Trophoblast cell (in vitro differentiated cells and primary cell): ENCODE measurements around the gene BTG3.

Experiments
- DNase-seq, 2 donors: peaks; one replicate each; pipeline ENCODE4 v3.0.0-alpha.2; 2016
- H2AFZ ChIP-seq: 2 replicates; pipeline ENCODE4 v1.6.1; 2013; ENCODE audit warnings: low read length, moderate library complexity, mild to moderate bottlenecking; ENCODE audit not compliant: insufficient read depth, poor library complexity
- H2AK5ac ChIP-seq: 2 replicates; pipeline ENCODE4 v1.6.1; 2013; ENCODE audit warnings: mild to moderate bottlenecking, low read length
- H2BK120ac ChIP-seq: 2 replicates; pipeline ENCODE4 v1.6.1; 2013; ENCODE audit warnings: low read length, mild to moderate bottlenecking, moderate library complexity; ENCODE audit not compliant: insufficient read depth, poor library complexity
- H2BK12ac ChIP-seq: 2 replicates; pipeline ENCODE4 v1.6.1; 2013; ENCODE audit warnings: mild to moderate bottlenecking, low read length, moderate library complexity
- H2BK5ac ChIP-seq: 2 replicates; pipeline ENCODE4 v1.6.1; 2013; ENCODE audit warnings: low read length, low read depth, moderate library complexity, mild to moderate bottlenecking; ENCODE audit not compliant: poor library complexity
- H3K14ac ChIP-seq: 2 replicates; pipeline ENCODE4 v1.6.1; 2013; ENCODE audit warnings: mild to moderate bottlenecking, low read length
- H3K18ac ChIP-seq: 2 replicates; pipeline ENCODE4 v1.6.1; 2013; ENCODE audit warnings: mild to moderate bottlenecking, low read length
- H3K23ac ChIP-seq: 2 replicates; pipeline ENCODE4 v1.6.1; 2013; ENCODE audit warnings: low read length
- H3K27ac ChIP-seq: 2 replicates; pipeline ENCODE4 v1.5.1; 2013; ENCODE audit warnings: low read depth, mild to moderate bottlenecking, inconsistent platforms, low read length, moderate library complexity
- H3K27me3 ChIP-seq: 2 replicates; pipeline ENCODE4 v1.6.1; 2013; ENCODE audit warnings: inconsistent platforms, mild to moderate bottlenecking, low read length, moderate library complexity; ENCODE audit not compliant: insufficient read depth
- H3K36me3 ChIP-seq, 2 experiments: 1 replicate in 1 of 2; 2 replicates in 1 of 2; pipeline ENCODE4 v1.6.1; 2013; ENCODE audit warnings: low read length in 2 of 2, mild to moderate bottlenecking in 2 of 2, moderate library complexity in 1 of 2; ENCODE audit not compliant: insufficient read depth in 2 of 2, control insufficient read depth in 1 of 2
- H3K4ac ChIP-seq: 2 replicates; pipeline ENCODE4 v1.6.1; 2013; ENCODE audit warnings: low read depth, mild to moderate bottlenecking, low read length, moderate library complexity
- H3K4me1 ChIP-seq, 2 experiments: 1 replicate in 1 of 2; 2 replicates in 1 of 2; pipeline ENCODE4 v1.6.1; 2013; ENCODE audit warnings: low read length in 2 of 2, mild to moderate bottlenecking in 2 of 2, moderate library complexity in 1 of 2; ENCODE audit not compliant: insufficient read depth in 2 of 2, control insufficient read depth in 1 of 2
- H3K4me2 ChIP-seq: 2 replicates; pipeline ENCODE4 v1.6.1; 2013; ENCODE audit warnings: inconsistent platforms, mild to moderate bottlenecking, low read length, moderate library complexity
- H3K4me3 ChIP-seq: 2 replicates; pipeline ENCODE4 v1.5.1; 2013; ENCODE audit warnings: mild to moderate bottlenecking, low read depth, low read length, inconsistent platforms
- H3K79me1 ChIP-seq: one replicate; pipeline ENCODE4 v1.6.1; 2013; ENCODE audit warnings: low read length
- H3K79me2 ChIP-seq: 2 replicates; pipeline ENCODE4 v1.6.1; 2013; ENCODE audit warnings: low read length, mild to moderate bottlenecking; ENCODE audit not compliant: control insufficient read depth, insufficient read depth, poor library complexity
- H3K9ac ChIP-seq: 2 replicates; pipeline ENCODE4 v1.6.1; 2013; ENCODE audit warnings: mild to moderate bottlenecking, low read length
- H3K9me3 ChIP-seq: 2 replicates; pipeline ENCODE4 v1.6.1; 2013; ENCODE audit warnings: low read depth, mild to moderate bottlenecking, control low read depth, inconsistent platforms, low read length; ENCODE audit not compliant: insufficient read depth
- H4K12ac ChIP-seq: 2 replicates; pipeline ENCODE4 v1.6.1; 2013; ENCODE audit warnings: low read depth, mild to moderate bottlenecking, low read length, moderate library complexity
- H4K8ac ChIP-seq: 2 replicates; pipeline ENCODE4 v1.6.1; 2013; ENCODE audit warnings: low read depth, mild to moderate bottlenecking, low read length, moderate library complexity
- H4K91ac ChIP-seq: one replicate; pipeline ENCODE4 v1.6.1; 2013; ENCODE audit warnings: low read depth, mild to moderate bottlenecking, low read length, moderate library complexity
- WGBS: extraction: QIAGEN DNeasy Blood & Tissue Kit; methylation state at CpG from one replicate; pipeline ENCODE4 v1.1.7; 2013; ENCODE audit warnings: missing lambda C conversion rate; ENCODE audit not compliant: insufficient read length, insufficient coverage; ENCODE audit errors: extremely low coverage; 5-methylcytosine and 5-hydroxymethylcytosine counted together

BTG3 gene

GRCh38 chr21:17570786-17571185 is 41.9 kb downstream of the BTG3 start:
- WGBS, result no CpG with 5 or more reads among the region's 9 CpGs
- no peak overlapping the region for H3K4me2 ChIP-seq
- no peak overlapping the region for H3K4ac ChIP-seq

GRCh38 chr21:17560377-17561025 is 52.2 kb downstream of the BTG3 start:
- Histone ChIP-seq H3K27me3 (no peaks in the 10 kb centered on the region), H4K12ac (no peak overlapping the region), H3K9ac (peak overlapping the region; percentile 64), H3K23ac (no peak overlapping the region), H3K18ac (no peak overlapping the region), H3K79me1 (no peaks in the 10 kb centered on the region), H2BK12ac (no peak overlapping the region), H3K4ac (no peak overlapping the region), H3K4me3 (no peak overlapping the region), H3K79me2 (no peaks in the 10 kb centered on the region), H2BK5ac (no peak overlapping the region), H4K8ac (no peak overlapping the region), H3K9me3 (peaks cover 2% of the 10 kb centered on the region), H3K27ac (no peak overlapping the region), H3K36me3 (peaks cover 8 to 20% of the 10 kb centered on the region in 2 experiments), H3K14ac (no peak overlapping the region), H2BK120ac (no peak overlapping the region), H4K91ac (no peak overlapping the region), H2AFZ (no peak overlapping the region), H3K4me2 (no peak overlapping the region), H3K4me1 (no peaks in the 10 kb centered on the region), H2AK5ac (no peak overlapping the region)
- no CpG with 5 or more reads among the region's 5 CpGs for WGBS
- DNase-seq, result no peak

More at GRCh38 chr21:17570786-17571185, 41.9 kb downstream of the BTG3 start:
- no peak overlapping the region for H3K4me3 ChIP-seq
- H3K18ac ChIP-seq, result no peak overlapping the region
- no peak overlapping the region for H2AFZ ChIP-seq
- no peak overlapping the region for H4K91ac ChIP-seq
- H3K79me2 ChIP-seq, result no peaks in the 10 kb centered on the region
- no peak overlapping the region for H3K27ac ChIP-seq
- no peak overlapping the region for H2BK120ac ChIP-seq
- no peak overlapping the region for H2BK12ac ChIP-seq
- DNase-seq, result no peak
- no peak overlapping the region for H2BK5ac ChIP-seq
- H3K36me3 ChIP-seq, result no peaks in the 10 kb centered on the region
- no peaks in the 10 kb centered on the region for H3K9me3 ChIP-seq
- no peak overlapping the region for H4K12ac ChIP-seq
- no peak overlapping the region for H4K8ac ChIP-seq
- H3K4me1 ChIP-seq, result no peaks in the 10 kb centered on the region
- H3K14ac ChIP-seq, result no peak overlapping the region
- no peak overlapping the region for H3K23ac ChIP-seq
- no peaks in the 10 kb centered on the region for H3K27me3 ChIP-seq
- H3K9ac ChIP-seq, result no peak overlapping the region
- H2AK5ac ChIP-seq, result no peak overlapping the region
- no peaks in the 10 kb centered on the region for H3K79me1 ChIP-seq

GRCh38 chr21:17554679-17555465 is 57.8 kb downstream of the BTG3 start:
- Histone ChIP-seq H3K4me1 (peaks cover 0 to 2% of the 10 kb centered on the region in 2 experiments), H2BK5ac (no peak overlapping the region), H3K79me2 (no peaks in the 10 kb centered on the region), H3K23ac (no peak overlapping the region), H2BK12ac (no peak overlapping the region), H3K14ac (no peak overlapping the region), H4K8ac (no peak overlapping the region), H3K9me3 (peaks cover 2% of the 10 kb centered on the region), H3K4me2 (no peak overlapping the region), H4K12ac (no peak overlapping the region), H3K18ac (no peak overlapping the region), H3K36me3 (peaks cover 5 to 9% of the 10 kb centered on the region in 2 experiments), H4K91ac (no peak overlapping the region), H3K4ac (no peak overlapping the region), H3K9ac (no peak overlapping the region), H2AK5ac (no peak overlapping the region), H3K4me3 (no peak overlapping the region), H2AFZ (no peak overlapping the region), H3K27me3 (no peaks in the 10 kb centered on the region), H2BK120ac (no peak overlapping the region), H3K79me1 (no peaks in the 10 kb centered on the region), H3K27ac (no peak overlapping the region)
- no CpG with 5 or more reads among the region's 6 CpGs for WGBS
- peak in 1 of 2 donors; percentile 19 for DNase-seq

GRCh38 chr21:17554120-17554519 is 58.6 kb downstream of the BTG3 start:
- no peak for DNase-seq
- Histone ChIP-seq H3K4me2 (no peak overlapping the region), H2BK5ac (no peak overlapping the region), H3K27ac (no peak overlapping the region), H3K27me3 (no peaks in the 10 kb centered on the region), H2AFZ (no peak overlapping the region), H4K12ac (no peak overlapping the region), H2BK120ac (no peak overlapping the region), H3K4me3 (no peak overlapping the region), H3K14ac (no peak overlapping the region), H2AK5ac (no peak overlapping the region), H3K4ac (no peak overlapping the region), H3K23ac (no peak overlapping the region), H2BK12ac (no peak overlapping the region), H3K18ac (no peak overlapping the region), H3K9me3 (peaks cover under 1% of the 10 kb centered on the region), H4K8ac (no peak overlapping the region), H3K4me1 (peaks cover 0 to 2% of the 10 kb centered on the region in 2 experiments), H3K9ac (peak overlapping the region; percentile 7), H3K79me1 (no peaks in the 10 kb centered on the region), H3K79me2 (no peaks in the 10 kb centered on the region), H3K36me3 (peaks cover 2 to 6% of the 10 kb centered on the region in 2 experiments), H4K91ac (no peak overlapping the region)
- WGBS, result no CpG with 5 or more reads among the region's 2 CpGs
